ENCODE data around the gene CSF2.
A peak's percentile ranks its signal among the peaks of the same experiment; 100 is the strongest.

The CSF2 gene

GRCh38 chr5:132059696-132060500 lies 13.7 kb upstream of the CSF2 start:
- DNase-seq (ENCODE audit: low read depth, low spot score) = no peak
- ChIA-PET POLR2A (no interaction called here), CTCF (interaction anchor here (1.1 to 8.0 kb wide), 3 partner anchors 27 to 52 kb away, joined by 3 to 79 read pairs (median 3); no protein-coding TSS in a partner anchor)
- TF ChIP-seq, protein P1, sequence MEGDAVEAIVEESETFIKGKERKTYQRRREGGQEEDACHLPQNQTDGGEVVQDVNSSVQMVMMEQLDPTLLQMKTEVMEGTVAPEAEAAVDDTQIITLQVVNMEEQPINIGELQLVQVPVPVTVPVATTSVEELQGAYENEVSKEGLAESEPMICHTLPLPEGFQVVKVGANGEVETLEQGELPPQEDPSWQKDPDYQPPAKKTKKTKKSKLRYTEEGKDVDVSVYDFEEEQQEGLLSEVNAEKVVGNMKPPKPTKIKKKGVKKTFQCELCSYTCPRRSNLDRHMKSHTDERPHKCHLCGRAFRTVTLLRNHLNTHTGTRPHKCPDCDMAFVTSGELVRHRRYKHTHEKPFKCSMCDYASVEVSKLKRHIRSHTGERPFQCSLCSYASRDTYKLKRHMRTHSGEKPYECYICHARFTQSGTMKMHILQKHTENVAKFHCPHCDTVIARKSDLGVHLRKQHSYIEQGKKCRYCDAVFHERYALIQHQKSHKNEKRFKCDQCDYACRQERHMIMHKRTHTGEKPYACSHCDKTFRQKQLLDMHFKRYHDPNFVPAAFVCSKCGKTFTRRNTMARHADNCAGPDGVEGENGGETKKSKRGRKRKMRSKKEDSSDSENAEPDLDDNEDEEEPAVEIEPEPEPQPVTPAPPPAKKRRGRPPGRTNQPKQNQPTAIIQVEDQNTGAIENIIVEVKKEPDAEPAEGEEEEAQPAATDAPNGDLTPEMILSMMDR (IDR thresholded peaks at IDR 0.05; ENCODE audit: insufficient read depth, low read length, missing control alignments) = no peak
- H3K4me3 ChIP-seq (ENCODE audit: low read depth, low read length) = no peak overlapping the region

DNA sequence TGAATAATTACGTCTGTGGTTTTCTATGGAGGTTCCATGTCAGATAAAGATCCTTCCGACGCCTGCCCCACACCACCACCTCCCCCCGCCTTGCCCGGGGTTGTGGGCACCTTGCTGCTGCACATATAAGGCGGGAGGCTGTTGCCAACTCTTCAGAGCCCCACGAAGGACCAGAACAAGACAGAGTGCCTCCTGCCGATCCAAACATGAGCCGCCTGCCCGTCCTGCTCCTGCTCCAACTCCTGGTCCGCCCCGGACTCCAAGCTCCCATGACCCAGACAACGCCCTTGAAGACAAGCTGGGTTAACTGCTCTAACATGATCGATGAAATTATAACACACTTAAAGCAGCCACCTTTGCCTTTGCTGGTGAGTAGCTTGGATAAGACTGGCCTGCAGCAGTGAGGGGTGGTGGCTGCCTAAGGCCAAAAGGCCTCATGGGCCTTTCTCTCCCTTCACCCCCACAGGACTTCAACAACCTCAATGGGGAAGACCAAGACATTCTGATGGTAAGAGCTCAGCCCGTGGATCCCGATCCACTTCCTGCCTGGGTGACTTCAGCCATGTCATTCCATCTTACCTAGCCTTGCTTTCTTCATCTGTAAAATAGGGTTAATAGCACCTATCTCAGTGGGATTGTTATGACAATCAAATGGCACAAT lies 13.0 kb upstream of the CSF2 start, which contains the start of gene IL3:
IL3 (plus strand) TSS at position 155 of the 661 bp plus-strand sequence; CDS start at position 207, 52 bp downstream.
- TF ChIP-seq, protein P1 (IDR thresholded peaks at IDR 0.05; ENCODE audit: insufficient read depth, low read length, missing control alignments) = no peak
- ChIA-PET POLR2A (no interaction called here), CTCF (interaction anchor here (0.8 to 9.3 kb wide), 12 partner anchors 7 to 637 kb away, joined by 3 to 111 read pairs (median 26); no protein-coding TSS in a partner anchor)
- H3K4me3 ChIP-seq (ENCODE audit: low read depth, low read length) = no peak within 1 kb of the TSS
- no peak for DNase-seq (ENCODE audit: low read depth, low spot score)

GRCh38 chr5:132063090-132063911 lies 10.3 kb upstream of the CSF2 start:
- no peak for DNase-seq (ENCODE audit: low read depth, low spot score)
- TF ChIP-seq, protein P1 (IDR thresholded peaks at IDR 0.05; ENCODE audit: insufficient read depth, low read length, missing control alignments) = peak; percentile 97
- H3K4me3 ChIP-seq (ENCODE audit: low read depth, low read length) = no peak overlapping the region
- CTCF ChIA-PET = interaction anchor here (0.6 to 9.3 kb wide), 50 partner anchors 9 to 1192 kb away, joined by 3 to 111 read pairs (median 5); partner anchors contain the start of genes CSF2 and FNIP1
- POLR2A ChIA-PET = no interaction called here

DNA sequence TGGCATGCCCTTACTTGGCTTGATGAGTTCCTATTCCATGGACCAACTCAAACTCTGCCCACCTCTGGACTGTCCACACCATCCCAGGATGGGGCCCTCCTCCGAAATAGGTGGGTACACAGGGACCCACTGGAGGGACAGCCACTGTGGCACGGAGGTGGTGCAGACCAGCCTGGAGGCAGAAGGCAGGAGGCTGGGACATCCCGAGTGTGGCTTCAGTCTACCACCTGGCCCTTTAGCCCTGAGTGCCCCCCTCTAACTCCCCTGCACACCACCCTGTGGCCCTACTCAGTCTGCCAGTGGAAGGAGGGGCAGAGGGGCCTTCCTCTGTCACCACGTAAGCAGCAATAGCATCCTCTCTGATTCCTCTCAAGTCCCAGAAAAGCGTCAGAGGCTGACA lies 9.4 kb upstream of the CSF2 start:
- TF ChIP-seq, protein P1 (IDR thresholded peaks at IDR 0.05; ENCODE audit: insufficient read depth, low read length, missing control alignments) = no peak
- no peak for DNase-seq (ENCODE audit: low read depth, low spot score)
- no peak overlapping the region for H3K4me3 ChIP-seq (ENCODE audit: low read depth, low read length)
- ChIA-PET CTCF (interaction anchor here (0.9 to 9.3 kb wide), 43 partner anchors 9 to 640 kb away, joined by 3 to 111 read pairs (median 8); partner anchors contain the start of gene CSF2), POLR2A (no interaction called here)

- TF ChIP-seq, protein P1 (IDR thresholded peaks at IDR 0.05; ENCODE audit: insufficient read depth, low read length, missing control alignments) = peak; percentile 94
- no peak for DNase-seq (ENCODE audit: low read depth, low spot score)
- ChIA-PET CTCF (interaction anchor here (0.6 to 9.3 kb wide), 51 partner anchors 9 to 1927 kb away, joined by 3 to 111 read pairs (median 5); partner anchors contain the start of gene CSF2), POLR2A (no interaction called here)
- H3K4me3 ChIP-seq (ENCODE audit: low read depth, low read length) = no peak overlapping the region
These were observed 8.8 kb upstream of the CSF2 start for GRCh38 chr5:132064738-132065331.

All from AG04449 (cell line).